ENCODE data around the gene ELFN1.

ELFN1 gene

DNA sequence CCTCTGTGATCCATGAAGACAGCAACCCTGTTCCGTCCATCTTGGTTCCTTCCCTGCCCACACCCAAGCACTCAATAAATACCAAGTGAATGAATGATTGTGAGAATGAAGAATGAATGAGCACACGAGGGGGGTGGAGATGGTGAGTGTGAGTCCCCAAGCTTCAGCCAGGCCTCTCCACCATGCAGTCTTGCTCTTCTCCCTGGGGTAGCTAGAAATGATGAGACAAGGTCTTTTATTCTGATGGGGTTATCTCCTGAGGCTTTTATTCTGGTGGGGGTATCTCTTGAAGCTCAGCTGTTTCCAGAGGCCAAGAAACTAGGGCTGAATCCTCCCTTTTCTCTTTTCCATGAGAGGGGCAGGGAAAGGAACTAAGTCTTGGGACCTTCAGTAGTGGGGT lies 57.0 kb downstream of the ELFN1 start:
- ChIA-PET POLR2A (no interaction called here), CTCF (no interaction called here)
- DNase-seq (ENCODE audit: extremely low spot score), result no peak
- no peak for TF ChIP-seq HDGF (IDR thresholded peaks at IDR 0.05; ENCODE audit: borderline replicate concordance)
- TF ChIP-seq NFRKB (IDR thresholded peaks at IDR 0.05), result no peak
- TF ChIP-seq FOXK2 (IDR thresholded peaks at IDR 0.05), result no peak
- TF ChIP-seq ZNF384 (IDR thresholded peaks at IDR 0.05), result no peak
- TF ChIP-seq TARDBP (IDR thresholded peaks at IDR 0.05), result no peak
- TF ChIP-seq SP1 (IDR thresholded peaks at IDR 0.05), result no peak
- TF ChIP-seq SUZ12 (IDR thresholded peaks at IDR 0.05), result no peak

- ChIA-PET POLR2A (no interaction called here), CTCF (no interaction called here)
- no peak for TF ChIP-seq L3MBTL2 (conservative IDR thresholded peaks at IDR 0.05)
- no peak for TF ChIP-seq ELF4 (IDR thresholded peaks at IDR 0.05)
- no peak for TF ChIP-seq CTBP1 (IDR thresholded peaks at IDR 0.05; ENCODE audit: borderline replicate concordance)
- no peak for TF ChIP-seq SP1 (IDR thresholded peaks at IDR 0.05)
- TF ChIP-seq BHLHE40 (IDR thresholded peaks at IDR 0.05; ENCODE audit: borderline replicate concordance), result no peak
- no peak for TF ChIP-seq FOXK2 (IDR thresholded peaks at IDR 0.05)
- no peak for TF ChIP-seq HDGF (IDR thresholded peaks at IDR 0.05; ENCODE audit: borderline replicate concordance)
- TF ChIP-seq ARNT (IDR thresholded peaks at IDR 0.05), result no peak
- TF ChIP-seq TARDBP (IDR thresholded peaks at IDR 0.05), result no peak
- TF ChIP-seq SUZ12 (IDR thresholded peaks at IDR 0.05), result no peak
- TF ChIP-seq PKNOX1 (IDR thresholded peaks at IDR 0.05), result no peak
- DNase-seq (ENCODE audit: extremely low spot score), result no peak
Measured at GRCh38 chr7:1727812-1728570, 57.9 kb downstream of the ELFN1 start.

- CTCF ChIA-PET, result interaction anchor here (0.9 kb wide), 1 partner anchor 19 kb away, joined by 3 read pairs; no protein-coding TSS in a partner anchor
- DNase-seq (ENCODE audit: extremely low spot score), result no peak
- TF ChIP-seq ELF4 (IDR thresholded peaks at IDR 0.05), result no peak
- no peak for TF ChIP-seq SP1 (IDR thresholded peaks at IDR 0.05)
- no peak for TF ChIP-seq ZNF384 (IDR thresholded peaks at IDR 0.05)
- TF ChIP-seq SUZ12 (IDR thresholded peaks at IDR 0.05), result no peak
- no peak for TF ChIP-seq NFRKB (IDR thresholded peaks at IDR 0.05)
- TF ChIP-seq PKNOX1 (IDR thresholded peaks at IDR 0.05), result no peak
- TF ChIP-seq L3MBTL2 (conservative IDR thresholded peaks at IDR 0.05), result no peak
- TF ChIP-seq LEF1 (IDR thresholded peaks at IDR 0.05; ENCODE audit: borderline replicate concordance), result no peak
- TF ChIP-seq FOXM1 (IDR thresholded peaks at IDR 0.05; ENCODE audit: borderline replicate concordance), result no peak
- POLR2A ChIA-PET, result no interaction called here
Measured at GRCh38 chr7:1729183-1729582, 59.1 kb downstream of the ELFN1 start.

DNA sequence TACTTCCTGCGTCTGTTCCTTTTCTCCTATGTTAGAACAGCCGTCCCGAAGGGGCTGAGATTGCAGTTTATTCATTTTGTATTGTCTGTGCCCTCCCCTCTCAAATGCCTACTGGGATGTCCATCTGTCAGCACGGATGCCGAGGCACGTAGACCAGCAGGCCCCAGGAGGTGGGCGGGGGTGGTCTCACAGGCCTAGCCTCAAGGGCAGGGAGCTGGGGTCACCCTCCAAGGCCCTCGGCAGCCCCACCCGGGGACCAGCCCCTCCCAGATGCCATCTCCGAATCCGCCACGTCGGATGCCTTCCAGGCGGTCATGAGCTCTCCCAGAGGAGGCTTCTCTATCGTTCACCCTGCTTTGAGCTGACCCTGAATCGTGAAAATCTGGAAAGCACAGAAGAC lies 59.7 kb downstream of the ELFN1 start:
- ChIA-PET CTCF (interaction anchor here (0.9 kb wide), 1 partner anchor 20 kb away, joined by 3 read pairs; no protein-coding TSS in a partner anchor), POLR2A (no interaction called here)
- no peak for DNase-seq (ENCODE audit: extremely low spot score)
- no peak for TF ChIP-seq SP1 (IDR thresholded peaks at IDR 0.05)

DNA sequence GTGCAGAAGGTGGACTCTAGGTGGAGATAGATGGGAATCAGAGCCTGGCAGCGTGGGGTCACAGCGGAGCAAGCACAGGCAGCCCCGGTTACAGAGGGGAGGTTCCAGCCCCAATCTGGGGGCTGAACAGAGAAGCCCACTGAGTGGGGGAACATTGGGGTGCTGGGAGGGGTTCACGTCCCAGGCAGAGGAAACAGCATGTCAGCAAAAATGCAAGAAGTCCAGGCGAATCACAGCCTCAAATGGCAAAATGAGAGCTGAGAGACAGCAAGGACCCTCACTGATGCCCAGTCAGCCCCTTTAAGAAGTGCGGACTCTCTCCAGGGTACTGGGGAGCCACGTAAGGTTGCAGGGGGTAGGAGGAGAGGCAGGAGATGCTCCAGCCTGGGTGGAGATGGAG lies 62.0 kb downstream of the ELFN1 start:
- CTCF ChIA-PET, result interaction anchor here (0.7 kb wide), 1 partner anchor 97 kb away, joined by 3 read pairs; no protein-coding TSS in a partner anchor
- DNase-seq (ENCODE audit: extremely low spot score), result no peak
- TF ChIP-seq ARNT (IDR thresholded peaks at IDR 0.05) (no peak), SUZ12 (IDR thresholded peaks at IDR 0.05) (no peak), TARDBP (IDR thresholded peaks at IDR 0.05) (no peak), FOXK2 (IDR thresholded peaks at IDR 0.05) (no peak), NFRKB (IDR thresholded peaks at IDR 0.05) (no peak), FOXA1 (IDR thresholded peaks at IDR 0.05) (no peak), LEF1 (IDR thresholded peaks at IDR 0.05; ENCODE audit: borderline replicate concordance) (no peak), FOXM1 (IDR thresholded peaks at IDR 0.05; ENCODE audit: borderline replicate concordance) (no peak), BHLHE40 (IDR thresholded peaks at IDR 0.05; ENCODE audit: borderline replicate concordance) (no peak), PKNOX1 (IDR thresholded peaks at IDR 0.05) (no peak), ELF4 (IDR thresholded peaks at IDR 0.05) (no peak), L3MBTL2 (conservative IDR thresholded peaks at IDR 0.05) (no peak), CTBP1 (IDR thresholded peaks at IDR 0.05; ENCODE audit: borderline replicate concordance) (no peak), HDGF (IDR thresholded peaks at IDR 0.05; ENCODE audit: borderline replicate concordance) (no peak), SP1 (IDR thresholded peaks at IDR 0.05) (no peak), ZNF384 (IDR thresholded peaks at IDR 0.05) (no peak)
- POLR2A ChIA-PET, result no interaction called here

GRCh38 chr7:1732645-1733044 lies 62.6 kb downstream of the ELFN1 start:
- CTCF ChIA-PET, result no interaction called here
- no peak for TF ChIP-seq FOXA1 (IDR thresholded peaks at IDR 0.05)
- no peak for DNase-seq (ENCODE audit: extremely low spot score)
- POLR2A ChIA-PET, result no interaction called here

GRCh38 chr7:1733206-1733907 lies 63.3 kb downstream of the ELFN1 start:
- POLR2A ChIA-PET, result no interaction called here
- CTCF ChIA-PET, result no interaction called here
- no peak for DNase-seq (ENCODE audit: extremely low spot score)
- no peak for TF ChIP-seq FOXK2 (IDR thresholded peaks at IDR 0.05)
- TF ChIP-seq LEF1 (IDR thresholded peaks at IDR 0.05; ENCODE audit: borderline replicate concordance), result no peak
- TF ChIP-seq FOXA1 (IDR thresholded peaks at IDR 0.05), result no peak
- TF ChIP-seq ZNF384 (IDR thresholded peaks at IDR 0.05), result no peak
- TF ChIP-seq CTBP1 (IDR thresholded peaks at IDR 0.05; ENCODE audit: borderline replicate concordance), result no peak
- TF ChIP-seq SP1 (IDR thresholded peaks at IDR 0.05), result no peak
- TF ChIP-seq NFRKB (IDR thresholded peaks at IDR 0.05), result no peak
- no peak for TF ChIP-seq TARDBP (IDR thresholded peaks at IDR 0.05)
- TF ChIP-seq PKNOX1 (IDR thresholded peaks at IDR 0.05), result no peak
- no peak for TF ChIP-seq L3MBTL2 (conservative IDR thresholded peaks at IDR 0.05)
- TF ChIP-seq FOXM1 (IDR thresholded peaks at IDR 0.05; ENCODE audit: borderline replicate concordance), result no peak
- TF ChIP-seq ARNT (IDR thresholded peaks at IDR 0.05), result no peak
- no peak for TF ChIP-seq SUZ12 (IDR thresholded peaks at IDR 0.05)
- no peak for TF ChIP-seq HDGF (IDR thresholded peaks at IDR 0.05; ENCODE audit: borderline replicate concordance)
- TF ChIP-seq ELF4 (IDR thresholded peaks at IDR 0.05), result no peak
- no peak for TF ChIP-seq BHLHE40 (IDR thresholded peaks at IDR 0.05; ENCODE audit: borderline replicate concordance)
